EH (cell line): ENCODE results near the gene CHMP2A.

Experiments used
- DNase-seq: peaks from one replicate; pipeline ENCODE4 v3.0.0-alpha.2; 2015; ENCODE audit warnings: low read depth

CHMP2A gene

GRCh38 chr19:58538257-58539168, 16.4 kb downstream of the CHMP2A start:
- DNase-seq: no peak

- DNase-seq: no peak
These were observed 17.8 kb downstream of the CHMP2A start for GRCh38 chr19:58536852-58537798.

GRCh38 chr19:58535857-58536256, 19.0 kb downstream of the CHMP2A start:
- no peak for DNase-seq

GRCh38 chr19:58531034-58531840, 23.7 kb downstream of the CHMP2A start:
- no peak for DNase-seq

GRCh38 chr19:58529405-58529804, 25.5 kb downstream of the CHMP2A start:
- DNase-seq: no peak

- no peak for DNase-seq
These were observed 32.2 kb downstream of the CHMP2A start for GRCh38 chr19:58522709-58523108.

- no peak for DNase-seq
These were observed 33.3 kb downstream of the CHMP2A start for GRCh38 chr19:58521651-58522050.

- DNase-seq: no peak
These were observed 34.7 kb downstream of the CHMP2A start for GRCh38 chr19:58520257-58520599.

GRCh38 chr19:58519355-58520256, 35.3 kb downstream of the CHMP2A start, which contains the start of gene ZBTB45:
Gene ZBTB45 (minus strand): TSS chr19:58519810. CDS start chr19:58517673, 2,137 bp downstream.
- peak; percentile 97 for DNase-seq

- peak; percentile 79 for DNase-seq
These were observed 35.9 kb downstream of the CHMP2A start for GRCh38 chr19:58519087-58519354.

- peak; percentile 11 for DNase-seq
These were observed 36.4 kb downstream of the CHMP2A start for GRCh38 chr19:58518256-58519086.

- DNase-seq: no peak
These were observed 37.7 kb downstream of the CHMP2A start for GRCh38 chr19:58516964-58517833.

- no peak for DNase-seq
These were observed 38.6 kb downstream of the CHMP2A start for GRCh38 chr19:58516246-58516836.

GRCh38 chr19:58515259-58515658, 39.6 kb downstream of the CHMP2A start:
- DNase-seq: no peak

GRCh38 chr19:58514564-58515022, 40.3 kb downstream of the CHMP2A start:
- no peak for DNase-seq

- DNase-seq: peak; percentile 59
These were observed 41.0 kb downstream of the CHMP2A start for GRCh38 chr19:58513694-58514563.

GRCh38 chr19:58513213-58513693, 41.7 kb downstream of the CHMP2A start:
- no peak for DNase-seq
